ENCODE results near the gene ASCC3.
"Not testable (repeated sequence)": the region's sequence is repeated elsewhere in the genome, so short reads cannot be mapped to it uniquely, and the experiment has no call there.

The ASCC3 gene

GRCh38 chr6:100889351-100889750 is 8.2 kb upstream of the ASCC3 start:
- no peak for DNase-seq (ENCODE audit: low read depth)

- DNase-seq (ENCODE audit: low read depth) = no peak
These were observed 4.9 kb upstream of the ASCC3 start for GRCh38 chr6:100886076-100886475.

- no peak for DNase-seq (ENCODE audit: low read depth)
These were observed 2.2 kb upstream of the ASCC3 start for GRCh38 chr6:100883347-100883746.

- DNase-seq (ENCODE audit: low read depth) = no peak
These were observed 545 bp upstream of the ASCC3 start for GRCh38 chr6:100881707-100882040.

- peak; percentile 2 for DNase-seq (ENCODE audit: low read depth)
These were observed 828 bp downstream of the ASCC3 start for GRCh38 chr6:100880149-100880852.

GRCh38 chr6:100879317-100879716 is 1.8 kb downstream of the ASCC3 start:
- no peak for DNase-seq (ENCODE audit: low read depth)

- DNase-seq (ENCODE audit: low read depth) = no peak
These were observed 3.3 kb downstream of the ASCC3 start for GRCh38 chr6:100877851-100878250.

GRCh38 chr6:100876251-100876650 is 4.9 kb downstream of the ASCC3 start:
- no peak for DNase-seq (ENCODE audit: low read depth)

GRCh38 chr6:100865525-100865924 is 15.6 kb downstream of the ASCC3 start:
- no peak for DNase-seq (ENCODE audit: low read depth)

GRCh38 chr6:100862063-100862462 is 19.1 kb downstream of the ASCC3 start:
- no peak for DNase-seq (ENCODE audit: low read depth)

- no peak for DNase-seq (ENCODE audit: low read depth)
These were observed 25.0 kb downstream of the ASCC3 start for GRCh38 chr6:100856146-100856545.

- no peak for DNase-seq (ENCODE audit: low read depth)
These were observed 29.3 kb downstream of the ASCC3 start for GRCh38 chr6:100851819-100852218.

- no peak for DNase-seq (ENCODE audit: low read depth)
These were observed 31.0 kb downstream of the ASCC3 start for GRCh38 chr6:100850174-100850573.

- no peak for DNase-seq (ENCODE audit: low read depth)
These were observed 34.9 kb downstream of the ASCC3 start for GRCh38 chr6:100846276-100846675.

- DNase-seq (ENCODE audit: low read depth) = no peak
These were observed 35.5 kb downstream of the ASCC3 start for GRCh38 chr6:100845676-100846075.

- no peak for DNase-seq (ENCODE audit: low read depth)
These were observed 41.7 kb downstream of the ASCC3 start for GRCh38 chr6:100839419-100839818.

- no peak for DNase-seq (ENCODE audit: low read depth)
These were observed 43.1 kb downstream of the ASCC3 start for GRCh38 chr6:100838011-100838410.

- no peak for DNase-seq (ENCODE audit: low read depth)
These were observed 47.1 kb downstream of the ASCC3 start for GRCh38 chr6:100833972-100834574.

GRCh38 chr6:100829077-100829595 is 52.0 kb downstream of the ASCC3 start:
- DNase-seq (ENCODE audit: low read depth) = not testable (repeated sequence)

GRCh38 chr6:100823041-100823440 is 58.1 kb downstream of the ASCC3 start:
- DNase-seq (ENCODE audit: low read depth) = no peak

GRCh38 chr6:100818066-100818465 is 63.1 kb downstream of the ASCC3 start:
- no peak for DNase-seq (ENCODE audit: low read depth)

GRCh38 chr6:100810015-100810414 is 71.1 kb downstream of the ASCC3 start:
- no peak for DNase-seq (ENCODE audit: low read depth)

GRCh38 chr6:100809346-100809745 is 71.8 kb downstream of the ASCC3 start:
- no peak for DNase-seq (ENCODE audit: low read depth)
